GM18507 (cell line): Measurements from ENCODE around the gene ISCA2.

Source experiments
- DNase-seq: peaks from one replicate; pipeline ENCODE4 v3.0.0; 2011; ENCODE audit warnings: low read depth; ENCODE audit not compliant: insufficient read length; ENCODE audit errors: extremely low spot score
- FAIRE-seq: peaks from 2 replicates; lab custom pipeline; 2011; peaks lifted over from hg19 to GRCh38; lab: Jason Lieb, UNC

ISCA2 gene

GRCh38 chr14:74504874-74505720, 11.5 kb downstream of the ISCA2 start:
- no peak for DNase-seq
- FAIRE-seq, result no peak

- no peak for DNase-seq
- FAIRE-seq, result no peak
Observed at GRCh38 chr14:74505831-74506230, 12.3 kb downstream of the ISCA2 start.

- FAIRE-seq (no peak), DNase-seq (no peak)
Observed at GRCh38 chr14:74506411-74506851, 12.9 kb downstream of the ISCA2 start.

GRCh38 chr14:74507085-74507484, 13.5 kb downstream of the ISCA2 start:
- DNase-seq, result no peak
- no peak for FAIRE-seq

- no peak for FAIRE-seq
- no peak for DNase-seq
Observed at GRCh38 chr14:74507840-74508239, 14.3 kb downstream of the ISCA2 start.

- FAIRE-seq, result no peak
- no peak for DNase-seq
Observed at GRCh38 chr14:74508292-74508731, 14.7 kb downstream of the ISCA2 start.

- FAIRE-seq, result no peak
- no peak for DNase-seq
Observed at GRCh38 chr14:74508844-74509428, 15.4 kb downstream of the ISCA2 start.

GRCh38 chr14:74509587-74510222, 16.1 kb downstream of the ISCA2 start:
- FAIRE-seq, result no peak

GRCh38 chr14:74510223-74510931, 16.8 kb downstream of the ISCA2 start:
- no peak for FAIRE-seq
- no peak for DNase-seq

More at GRCh38 chr14:74509587-74510222, 16.1 kb downstream of the ISCA2 start:
- no peak for DNase-seq

- FAIRE-seq, result no peak
Observed at GRCh38 chr14:74510959-74511409, 17.4 kb downstream of the ISCA2 start.

GRCh38 chr14:74511966-74512830, 18.6 kb downstream of the ISCA2 start:
- no peak for DNase-seq
- no peak for FAIRE-seq

More at GRCh38 chr14:74510959-74511409, 17.4 kb downstream of the ISCA2 start:
- no peak for DNase-seq

GRCh38 chr14:74514471-74514941, 20.9 kb downstream of the ISCA2 start:
- FAIRE-seq, result peak; percentile 81
- DNase-seq, result no peak

- DNase-seq (no peak), FAIRE-seq (no peak)
Observed at GRCh38 chr14:74515891-74516412, 22.4 kb downstream of the ISCA2 start.

GRCh38 chr14:74516451-74517160, 23.0 kb downstream of the ISCA2 start:
- DNase-seq, result no peak
- FAIRE-seq, result no peak

GRCh38 chr14:74517731-74518130, 24.2 kb downstream of the ISCA2 start:
- DNase-seq (no peak), FAIRE-seq (no peak)

GRCh38 chr14:74518221-74518620, 24.7 kb downstream of the ISCA2 start:
- no peak for DNase-seq
- no peak for FAIRE-seq

- FAIRE-seq, result no peak
- no peak for DNase-seq
Observed at GRCh38 chr14:74519316-74520074, 25.9 kb downstream of the ISCA2 start.
